A673 (cell line): Measurements from ENCODE around the gene CTSO.

ENCODE experiments used
- EZH2 ChIP-seq: fragments of 200-600 bp; sonication (generic); IDR thresholded peaks from 2 replicates; pipeline ENCODE4 v1.6.1; 2017; ENCODE audit warnings: borderline replicate concordance, low read depth, mild to moderate bottlenecking, mixed read lengths, antibody characterized with exemption, low read length; ENCODE audit not compliant: poor library complexity, severe bottlenecking
- TF ChIP-seq, protein P1 (sequence below): fragments of 300-800, 200-600 bp; sonication (generic); conservative IDR thresholded peaks from 2 replicates; pipeline ENCODE4 v1.5.1; 2017; ENCODE audit warnings: low read depth, mild to moderate bottlenecking, antibody characterized with exemption, low read length, moderate library complexity, mixed read lengths

- TF ChIP-seq, protein P1, sequence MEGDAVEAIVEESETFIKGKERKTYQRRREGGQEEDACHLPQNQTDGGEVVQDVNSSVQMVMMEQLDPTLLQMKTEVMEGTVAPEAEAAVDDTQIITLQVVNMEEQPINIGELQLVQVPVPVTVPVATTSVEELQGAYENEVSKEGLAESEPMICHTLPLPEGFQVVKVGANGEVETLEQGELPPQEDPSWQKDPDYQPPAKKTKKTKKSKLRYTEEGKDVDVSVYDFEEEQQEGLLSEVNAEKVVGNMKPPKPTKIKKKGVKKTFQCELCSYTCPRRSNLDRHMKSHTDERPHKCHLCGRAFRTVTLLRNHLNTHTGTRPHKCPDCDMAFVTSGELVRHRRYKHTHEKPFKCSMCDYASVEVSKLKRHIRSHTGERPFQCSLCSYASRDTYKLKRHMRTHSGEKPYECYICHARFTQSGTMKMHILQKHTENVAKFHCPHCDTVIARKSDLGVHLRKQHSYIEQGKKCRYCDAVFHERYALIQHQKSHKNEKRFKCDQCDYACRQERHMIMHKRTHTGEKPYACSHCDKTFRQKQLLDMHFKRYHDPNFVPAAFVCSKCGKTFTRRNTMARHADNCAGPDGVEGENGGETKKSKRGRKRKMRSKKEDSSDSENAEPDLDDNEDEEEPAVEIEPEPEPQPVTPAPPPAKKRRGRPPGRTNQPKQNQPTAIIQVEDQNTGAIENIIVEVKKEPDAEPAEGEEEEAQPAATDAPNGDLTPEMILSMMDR: no peak
- TF ChIP-seq EZH2: no peak
Measured at GRCh38 chr4:155924637-155925036, 29.0 kb downstream of the CTSO start.
